Brain microvascular endothelial cell (primary cell): Measurements from ENCODE around the gene PRM1.

Experiments used
- DNase-seq: peaks from one replicate; pipeline ENCODE4 v3.0.0-alpha.2; 2020
- H3K27ac ChIP-seq: fragments of 250-450 bp; sonication (Bioruptor Pico); 2 replicates; pipeline ENCODE4 v1.5.1; 2020; ENCODE audit warnings: mild to moderate bottlenecking, moderate library complexity
- H3K27me3 ChIP-seq: fragments of 250-450 bp; sonication (Bioruptor Pico); replicated peaks from 2 replicates; pipeline ENCODE4 v1.5.1; 2020; ENCODE audit warnings: mild to moderate bottlenecking
- H3K36me3 ChIP-seq: fragments of 250-450 bp; sonication (Bioruptor Pico); replicated peaks from 2 replicates; pipeline ENCODE4 v1.5.1; 2020; ENCODE audit warnings: mild to moderate bottlenecking
- H3K4me3 ChIP-seq: 2 replicates; pipeline ENCODE4 v1.5.1; 2011; ENCODE audit warnings: low read depth, mild to moderate bottlenecking, control low read depth, low read length, moderate library complexity
- CTCF ChIP-seq: IDR thresholded peaks from 2 replicates; pipeline ENCODE4 v1.5.1; 2011; ENCODE audit warnings: low read depth, mild to moderate bottlenecking, moderate library complexity, low read length, control low read depth, inconsistent platforms; ENCODE audit errors: missing control alignments
- in situ Hi-C: cut with HindIII; loops from 2 replicates; pipeline ENCODE4 v1.10.0; 2017; ENCODE audit warnings: low sequenced_read_pairs, low pct_ligation_motif_present

The PRM1 gene

DNA sequence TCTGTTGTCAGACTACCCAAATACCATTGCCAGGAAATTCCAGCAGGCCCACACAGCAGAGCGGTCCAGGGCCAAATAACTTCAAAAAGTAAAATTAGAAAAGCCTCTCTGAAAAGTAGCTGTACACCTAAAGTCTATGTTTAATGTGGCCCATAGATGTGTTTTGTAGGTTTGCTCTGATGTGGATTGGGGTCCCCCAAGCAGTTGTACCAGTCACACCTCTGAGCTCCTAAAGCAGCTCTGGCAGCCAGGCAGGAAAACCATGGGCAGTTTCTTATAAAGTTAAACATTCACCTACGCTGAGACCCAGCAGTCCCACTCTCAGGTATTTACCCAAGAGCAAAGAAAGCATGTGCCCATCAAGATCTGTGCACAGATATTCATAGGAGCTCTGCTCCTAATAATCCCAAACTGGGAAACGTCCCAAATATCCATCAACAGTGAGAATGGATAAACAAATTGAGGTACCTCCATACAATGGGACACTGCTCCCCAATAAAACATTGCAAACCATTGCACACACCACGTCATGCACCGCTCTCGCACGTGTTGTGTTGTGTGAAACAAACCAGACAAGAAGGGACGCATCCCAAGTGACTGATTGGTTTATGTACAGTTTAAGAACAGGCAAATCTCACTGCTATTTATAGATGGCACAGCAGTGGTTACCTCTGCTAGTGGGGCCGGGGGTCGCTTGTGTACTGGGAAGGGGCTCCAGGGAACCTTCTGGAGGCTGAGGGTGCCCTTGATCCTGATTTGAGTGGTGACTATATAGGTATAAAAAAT is 15.8 kb upstream of the PRM1 start:
- no peak overlapping the region for H3K27ac ChIP-seq
- in situ Hi-C loops = no loop called here
- no peaks in the 10 kb centered on the region for H3K36me3 ChIP-seq
- no peaks in the 10 kb centered on the region for H3K27me3 ChIP-seq
- DNase-seq = no peak
- no peak overlapping the region for H3K4me3 ChIP-seq
- no peak for TF ChIP-seq CTCF

- in situ Hi-C loops = no loop called here
- H3K27me3 ChIP-seq = no peaks in the 10 kb centered on the region
- no peak for DNase-seq
These were observed 15.2 kb upstream of the PRM1 start for GRCh38 chr16:11296351-11296705.

DNA sequence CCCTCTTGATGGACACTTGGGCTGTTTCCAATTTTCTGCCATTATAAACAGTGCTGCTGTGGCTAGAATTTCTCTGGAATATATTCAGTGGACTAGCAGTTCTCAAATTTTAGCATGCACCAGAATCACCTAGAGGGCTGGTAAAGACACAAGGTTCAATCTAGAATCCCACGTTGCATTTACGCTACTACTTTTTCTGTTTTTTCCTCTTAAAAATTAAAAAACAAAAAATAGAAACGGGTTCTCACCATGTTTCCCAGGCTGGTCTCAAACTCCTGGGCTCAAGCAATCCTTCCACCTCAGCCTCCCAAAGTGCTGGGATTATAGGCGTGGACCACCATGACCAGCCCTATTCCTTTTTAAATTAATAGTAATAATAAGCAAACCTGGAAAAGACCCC is 14.5 kb upstream of the PRM1 start:
- in situ Hi-C loops = no loop called here
- DNase-seq = no peak
- Histone ChIP-seq H3K27ac (no peak overlapping the region), H3K36me3 (no peaks in the 10 kb centered on the region), H3K27me3 (no peaks in the 10 kb centered on the region), H3K4me3 (no peak overlapping the region)
- no peak for TF ChIP-seq CTCF

More at GRCh38 chr16:11296351-11296705, 15.2 kb upstream of the PRM1 start:
- Histone ChIP-seq H3K27ac (no peak overlapping the region), H3K4me3 (no peak overlapping the region), H3K36me3 (no peaks in the 10 kb centered on the region)
- TF ChIP-seq CTCF = no peak

DNA sequence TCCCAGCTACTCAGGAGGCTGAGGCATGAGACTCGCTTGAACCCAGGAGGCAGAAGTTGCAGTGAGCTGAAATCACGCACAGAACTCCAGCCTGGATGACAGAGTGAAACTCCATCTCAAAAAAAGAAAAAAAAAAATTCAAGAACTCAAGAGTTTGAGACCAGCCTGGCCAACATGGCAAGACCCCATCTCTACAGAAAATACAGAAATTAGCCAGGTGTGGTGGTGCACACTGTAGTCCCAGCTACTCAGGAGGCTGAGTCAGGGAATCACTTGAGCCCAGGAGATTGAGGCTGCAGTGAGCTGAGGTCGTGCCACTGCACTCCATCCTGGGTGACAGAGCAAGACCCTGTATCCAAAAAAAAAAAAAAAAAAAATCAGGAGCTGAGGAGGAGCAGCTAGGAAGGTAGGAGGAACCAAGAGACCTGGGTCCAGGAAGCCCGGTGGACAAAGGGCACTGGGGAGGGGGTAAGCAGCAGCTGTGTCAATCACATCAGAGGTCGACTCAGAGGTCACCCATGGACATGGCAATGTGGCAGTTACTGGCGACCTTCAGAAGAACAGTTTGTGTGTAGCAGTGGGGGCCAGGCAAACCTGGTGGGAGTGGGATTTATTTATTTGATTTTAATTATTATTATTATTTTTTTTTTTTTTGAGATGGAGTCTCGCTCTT is 11.1 kb upstream of the PRM1 start:
- in situ Hi-C loops = no loop called here
- H3K27ac ChIP-seq = no peak overlapping the region
- no peaks in the 10 kb centered on the region for H3K36me3 ChIP-seq
- DNase-seq = no peak
- TF ChIP-seq CTCF = no peak
- H3K27me3 ChIP-seq = no peaks in the 10 kb centered on the region
- H3K4me3 ChIP-seq = no peak overlapping the region

DNA sequence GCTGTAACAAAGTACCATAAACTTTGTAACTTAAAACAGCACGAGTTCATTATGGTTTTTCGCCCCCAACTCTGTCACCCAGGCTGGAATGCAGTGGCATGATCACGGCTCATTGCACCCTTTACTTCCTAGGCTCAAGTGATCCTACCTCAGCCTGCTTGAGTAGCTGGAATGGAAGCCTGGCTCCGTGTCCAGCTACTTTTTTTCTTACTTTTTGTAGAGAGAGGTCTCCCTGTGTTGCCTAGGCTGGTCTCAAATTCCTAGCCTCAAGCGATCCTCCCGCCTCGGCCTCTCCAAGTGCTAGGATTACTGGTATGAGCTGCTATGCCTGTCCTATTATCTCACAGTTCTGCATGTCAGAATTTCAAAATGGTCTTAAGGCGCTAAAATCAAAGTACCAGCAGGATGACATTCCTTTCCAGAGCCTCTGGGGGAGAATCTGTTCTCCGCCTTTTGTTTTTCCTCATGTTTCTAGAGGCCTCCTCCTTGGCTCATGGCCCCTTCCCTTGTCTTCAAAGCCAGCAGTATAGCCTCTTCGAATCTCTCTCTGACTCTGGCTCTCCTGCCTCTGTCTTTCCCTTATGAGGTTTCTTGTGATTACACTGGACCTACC is 10.1 kb upstream of the PRM1 start:
- in situ Hi-C loops = no loop called here
- Histone ChIP-seq H3K36me3 (no peaks in the 10 kb centered on the region), H3K27ac (no peak overlapping the region), H3K27me3 (no peaks in the 10 kb centered on the region), H3K4me3 (no peak overlapping the region)
- no peak for DNase-seq
- TF ChIP-seq CTCF = no peak
